GM23248 (cell line): Measurements from ENCODE around the gene P2RX4. TPM values are rescaled to one million over a fixed set of nuclear protein-coding genes. Genes with fewer than 3 reads are reported as not detected.

Source experiments
- DNase-seq: peaks from one replicate; pipeline ENCODE4 v3.0.0-alpha.2; 2015
- H2AFZ ChIP-seq: fragments of 200-600 bp; sonication (generic); 2 replicates; pipeline ENCODE4 v1.6.1; 2016; ENCODE audit warnings: antibody characterized with exemption
- H3F3A ChIP-seq: fragments of 200-600 bp; sonication (generic); 2 replicates; pipeline ENCODE4 v1.6.1; 2016; ENCODE audit warnings: mild to moderate bottlenecking, antibody characterized with exemption, mixed run types; ENCODE audit not compliant: insufficient read depth
- H3K27ac ChIP-seq: fragments of 200-600 bp; sonication (generic); 2 replicates; pipeline ENCODE4 v1.5.1; 2016; ENCODE audit warnings: mild to moderate bottlenecking
- H3K27me3 ChIP-seq: fragments of 200-600 bp; sonication (generic); replicated peaks from 2 replicates; pipeline ENCODE4 v1.6.1; 2016; ENCODE audit warnings: mild to moderate bottlenecking; ENCODE audit not compliant: insufficient read depth
- H3K36me3 ChIP-seq: fragments of 200-600 bp; sonication (generic); 2 replicates; pipeline ENCODE4 v1.6.1; 2016; ENCODE audit warnings: low read depth, mild to moderate bottlenecking
- H3K4me1 ChIP-seq: fragments of 200-600 bp; sonication (generic); 2 replicates; pipeline ENCODE4 v1.6.1; 2016; ENCODE audit warnings: mild to moderate bottlenecking; ENCODE audit not compliant: insufficient read depth
- H3K4me2 ChIP-seq: fragments of 200-600 bp; sonication (generic); one replicate; pipeline ENCODE4 v1.6.1; 2016; ENCODE audit warnings: mild to moderate bottlenecking; ENCODE audit not compliant: unreplicated experiment
- H3K4me3 ChIP-seq: fragments of 200-600 bp; sonication (generic); 2 replicates; pipeline ENCODE4 v1.5.1; 2016; ENCODE audit warnings: mild to moderate bottlenecking
- H3K79me2 ChIP-seq: fragments of 200-600 bp; sonication (generic); 2 replicates; pipeline ENCODE4 v1.6.1; 2016; ENCODE audit warnings: mild to moderate bottlenecking; ENCODE audit not compliant: insufficient read depth
- H3K9ac ChIP-seq: fragments of 200-600 bp; sonication (generic); 2 replicates; pipeline ENCODE4 v1.6.1; 2016; ENCODE audit warnings: mild to moderate bottlenecking
- H3K9me2 ChIP-seq: fragments of 200-600 bp; sonication (generic); 2 replicates; pipeline ENCODE4 v1.6.1; 2016; ENCODE audit warnings: mixed run types, mild to moderate bottlenecking, moderate library complexity; ENCODE audit not compliant: insufficient read depth
- H3K9me3 ChIP-seq: fragments of 200-600 bp; sonication (generic); one replicate; pipeline ENCODE4 v1.6.1; 2017; ENCODE audit warnings: low read depth
- H4K20me1 ChIP-seq: fragments of 200-600 bp; sonication (generic); 2 replicates; pipeline ENCODE4 v1.6.0; 2016; ENCODE audit not compliant: insufficient read depth
- EZH2 ChIP-seq: fragments of 200-600 bp; sonication (generic); IDR thresholded peaks from 2 replicates; pipeline ENCODE4 v1.6.1; 2018; ENCODE audit warnings: antibody characterized with exemption, mild to moderate bottlenecking; ENCODE audit not compliant: insufficient read depth, poor library complexity, severe bottlenecking
- EZH2phosphoT487 ChIP-seq: fragments of 200-600 bp; sonication (generic); IDR thresholded peaks from 2 replicates; pipeline ENCODE4 v1.6.1; 2018; ENCODE audit warnings: antibody characterized with exemption, moderate library complexity, mild to moderate bottlenecking, low read depth; ENCODE audit not compliant: insufficient read depth
- WGBS, 2 experiments: methylation state at CpG; one replicate each; pipeline ENCODE4 v1.1.6; 2015 to 2017; ENCODE audit warnings: low lambda C conversion rate in 2 of 2, low coverage in 1 of 2; ENCODE audit errors: missing lambda C conversion rate in 2 of 2; 5-methylcytosine and 5-hydroxymethylcytosine counted together
- in situ Hi-C: fragments of 300-500 bp; cut with MboI; formaldehyde crosslinking; loops from 2 replicates; pipeline ENCODE4 v1.15.0; 2020
- polyA plus RNA-seq: library from polyadenylated mRNA; unstranded; fragments of >200 nt; fragmentation: Nextera tagmentation; extraction: Ambion mirVana; gene quantifications from 2 replicates; pipeline ENCODE4 v1.2.1, GENCODE V29; 2016
- total RNA-seq: library from RNA; depleted of rRNA; stranded (reverse); fragments of >200 nt; shearing (Covaris generic); gene quantifications from 2 replicates; pipeline ENCODE4 v1.2.3, GENCODE V29; 2014

The P2RX4 gene
- total and polyA plus RNA-seq, 2 experiments from 2014 or later, result 18.5 to 27.9 TPM

GRCh38 chr12:121209221-121209620 lies 708 bp upstream of the P2RX4 start:
- Histone ChIP-seq H3K4me3 (peak overlapping the region; percentile 74), H3K79me2 (no peaks in the 10 kb centered on the region), H3K27ac (no peak overlapping the region), H3F3A (peaks cover 10% of the 10 kb centered on the region), H3K9ac (no peak overlapping the region), H3K36me3 (no peaks in the 10 kb centered on the region), H3K9me3 (no peaks in the 10 kb centered on the region), H4K20me1 (no peaks in the 10 kb centered on the region), H3K4me2 (no peak overlapping the region), H3K27me3 (no peaks in the 10 kb centered on the region), H2AFZ (0 out of 2 replicates have a peak overlapping the region, but pooled peaks have one; percentile 80), H3K9me2 (no peaks in the 10 kb centered on the region), H3K4me1 (peaks cover 2% of the 10 kb centered on the region; the same call in 1 of the 2 replicates)
- no peak for DNase-seq
- TF ChIP-seq EZH2phosphoT487, result no peak
- TF ChIP-seq EZH2, result no peak
- in situ Hi-C loops, result no loop called here
- WGBS, 2 experiments, result 79 to 80% methylated on average over 15 of the region's 15 CpGs

- Histone ChIP-seq H4K20me1 (no peaks in the 10 kb centered on the region), H3K9ac (no peak overlapping the region), H3K9me3 (no peaks in the 10 kb centered on the region), H3K27ac (no peak overlapping the region), H2AFZ (no peak overlapping the region), H3K27me3 (no peaks in the 10 kb centered on the region), H3K4me3 (no peak overlapping the region), H3K4me2 (no peak overlapping the region), H3F3A (peaks cover 18% of the 10 kb centered on the region), H3K9me2 (no peaks in the 10 kb centered on the region), H3K36me3 (no peaks in the 10 kb centered on the region), H3K79me2 (no peaks in the 10 kb centered on the region), H3K4me1 (peaks cover 8% of the 10 kb centered on the region)
- in situ Hi-C loops, result no loop called here
- 93 to 97% methylated on average over 5 of the region's 5 CpGs for WGBS, 2 experiments
- TF ChIP-seq EZH2phosphoT487 (no peak), EZH2 (no peak)
- no peak for DNase-seq
Measured at GRCh38 chr12:121212875-121213274, 2.9 kb downstream of the P2RX4 start.

- in situ Hi-C loops, result no loop called here
- no peaks in the 10 kb centered on the region for H4K20me1 ChIP-seq
- peaks cover 18% of the 10 kb centered on the region for H3F3A ChIP-seq
- no peaks in the 10 kb centered on the region for H3K79me2 ChIP-seq
- peak overlapping the region; percentile 39 for H3K9ac ChIP-seq
- no peaks in the 10 kb centered on the region for H3K27me3 ChIP-seq
- H3K4me1 ChIP-seq, result peaks cover 8% of the 10 kb centered on the region
- no peaks in the 10 kb centered on the region for H3K9me2 ChIP-seq
- no peak overlapping the region for H3K4me3 ChIP-seq
- H3K4me2 ChIP-seq, result peak overlapping the region; percentile 50
- DNase-seq, result peak; percentile 79
- 31 to 39% methylated on average over 11 of the region's 11 CpGs for WGBS, 2 experiments
- no peaks in the 10 kb centered on the region for H3K9me3 ChIP-seq
- TF ChIP-seq EZH2 (no peak), EZH2phosphoT487 (no peak)
- H3K27ac ChIP-seq, result peak overlapping the region; percentile 63
- H3K36me3 ChIP-seq, result no peaks in the 10 kb centered on the region
- H2AFZ ChIP-seq, result no peak overlapping the region
Measured at GRCh38 chr12:121214166-121214777, 4.3 kb downstream of the P2RX4 start.

GRCh38 chr12:121214855-121215745 lies 5.2 kb downstream of the P2RX4 start:
- H3K27ac ChIP-seq, result peak overlapping the region; percentile 63
- H3K4me1 ChIP-seq, result peaks cover 8% of the 10 kb centered on the region
- no peaks in the 10 kb centered on the region for H3K79me2 ChIP-seq
- TF ChIP-seq EZH2 (no peak), EZH2phosphoT487 (no peak)
- H3K4me3 ChIP-seq, result no peak overlapping the region
- no peaks in the 10 kb centered on the region for H3K9me2 ChIP-seq
- no peaks in the 10 kb centered on the region for H4K20me1 ChIP-seq
- H3K9me3 ChIP-seq, result no peaks in the 10 kb centered on the region
- no peaks in the 10 kb centered on the region for H3K27me3 ChIP-seq
- 36 to 44% methylated on average over 14 of the region's 14 CpGs for WGBS, 2 experiments
- H3K9ac ChIP-seq, result peak overlapping the region; percentile 39
- H2AFZ ChIP-seq, result no peak overlapping the region
- H3K36me3 ChIP-seq, result no peaks in the 10 kb centered on the region
- in situ Hi-C loops, result no loop called here
- peak; percentile 97 for DNase-seq
- H3K4me2 ChIP-seq, result peak overlapping the region; percentile 50
- H3F3A ChIP-seq, result peaks cover 18% of the 10 kb centered on the region
